ENCODE results near the gene VN1R4.
"Not testable (repeated sequence)": the region's sequence is repeated elsewhere in the genome, so short reads cannot be mapped to it uniquely, and the experiment has no call there.

The VN1R4 gene

GRCh38 chr19:53267623-53268022, at the start of gene VN1R4:
Gene VN1R4 (minus strand): TSS chr19:53267723. CDS start chr19:53267665, 58 bp downstream.
- DNase-seq (ENCODE audit: low spot score): not testable (repeated sequence)

GRCh38 chr19:53311897-53312296, 44.4 kb upstream of the VN1R4 start:
- DNase-seq (ENCODE audit: low spot score): no peak

- no peak for DNase-seq (ENCODE audit: low spot score)
These were observed 43.5 kb upstream of the VN1R4 start for GRCh38 chr19:53311044-53311443.

- peak; percentile 6 for DNase-seq (ENCODE audit: low spot score)
These were observed 40.9 kb upstream of the VN1R4 start for GRCh38 chr19:53308339-53308811.

GRCh38 chr19:53301341-53301740, 33.8 kb upstream of the VN1R4 start:
- not testable (repeated sequence) for DNase-seq (ENCODE audit: low spot score)

GRCh38 chr19:53294786-53295441, 27.4 kb upstream of the VN1R4 start:
- no peak for DNase-seq (ENCODE audit: low spot score)

GRCh38 chr19:53290758-53291549, 23.4 kb upstream of the VN1R4 start:
- DNase-seq (ENCODE audit: low spot score): no peak

GRCh38 chr19:53285087-53285486, 17.6 kb upstream of the VN1R4 start:
- DNase-seq (ENCODE audit: low spot score): no peak

GRCh38 chr19:53281947-53282346, 14.4 kb upstream of the VN1R4 start:
- not testable (repeated sequence) for DNase-seq (ENCODE audit: low spot score)

- no peak for DNase-seq (ENCODE audit: low spot score)
These were observed 8.0 kb upstream of the VN1R4 start for GRCh38 chr19:53275480-53275879.

GRCh38 chr19:53272044-53272443, 4.5 kb upstream of the VN1R4 start:
- DNase-seq (ENCODE audit: low spot score): no peak

- not testable (repeated sequence) for DNase-seq (ENCODE audit: low spot score)
These were observed 2.3 kb upstream of the VN1R4 start for GRCh38 chr19:53269861-53270260.

GRCh38 chr19:53257715-53258342, 9.7 kb downstream of the VN1R4 start, which contains the start of gene VN1R2:
Gene VN1R2 (plus strand): TSS chr19:53258292. CDS start chr19:53258376, 84 bp downstream.
- DNase-seq (ENCODE audit: low spot score): not testable (repeated sequence)

- peak; percentile 87 for DNase-seq (ENCODE audit: low spot score)
These were observed 12.8 kb downstream of the VN1R4 start, which contains the start of gene ZNF677 for GRCh38 chr19:53254411-53255341. Gene ZNF677 (minus strand): TSS chr19:53254873. CDS start chr19:53251550, 3,323 bp downstream.

GRCh38 chr19:53246498-53246897, 21.0 kb downstream of the VN1R4 start:
- DNase-seq (ENCODE audit: low spot score): no peak

- no peak for DNase-seq (ENCODE audit: low spot score)
These were observed 30.3 kb downstream of the VN1R4 start for GRCh38 chr19:53237114-53237777.

GRCh38 chr19:53224606-53225005, 42.9 kb downstream of the VN1R4 start:
- no peak for DNase-seq (ENCODE audit: low spot score)

- DNase-seq (ENCODE audit: low spot score): not testable (repeated sequence)
These were observed 44.8 kb downstream of the VN1R4 start for GRCh38 chr19:53222716-53223115.

Data from pons (tissue), 1 donor.